ENCODE data around the gene CNTNAP2. TPM values are rescaled to one million over a fixed set of nuclear protein-coding genes. Genes with fewer than 3 reads are reported as not detected.

Gene CNTNAP2
- total RNA-seq, 1 experiment from 2014 or later = 64.5 TPM

DNA sequence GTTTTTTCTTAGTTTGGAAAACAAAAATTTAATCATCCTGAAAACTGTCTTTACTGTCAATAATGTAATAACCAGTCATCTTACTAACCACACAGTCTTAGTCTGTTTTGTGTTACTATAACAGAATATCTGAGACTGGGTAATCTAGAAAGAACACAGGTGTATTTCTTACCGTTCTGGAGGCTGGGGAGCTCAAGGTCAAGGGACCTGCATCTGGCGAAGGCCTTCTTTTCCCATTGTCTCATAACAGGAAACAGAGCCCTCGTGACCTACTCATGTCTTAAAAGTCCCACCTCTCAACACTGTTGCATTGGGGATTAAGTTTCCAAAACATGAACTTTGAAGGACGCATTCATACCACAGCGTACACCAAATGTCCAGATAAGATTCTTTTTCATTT lies 932.3 kb downstream of the CNTNAP2 start:
- Histone ChIP-seq H2BK15ac (ENCODE audit: low read depth, low read length) (no peak overlapping the region), H2AK5ac (ENCODE audit: insufficient read length, low read length) (no peak overlapping the region), H3K56ac (ENCODE audit: insufficient read length, low read depth, low read length) (no peak overlapping the region), H4K20me1 (ENCODE audit: control insufficient read depth, insufficient read depth, insufficient read length) (no peaks in the 10 kb centered on the region), H4K8ac (replicated peaks; ENCODE audit: insufficient read length, low read depth, low read length) (no peak overlapping the region), H3T11ph (ENCODE audit: low read length) (no peak overlapping the region), H2BK12ac (ENCODE audit: insufficient read length, low read depth, low read length) (no peak overlapping the region), H4K91ac (ENCODE audit: insufficient read length, low read depth, low read length) (no peak overlapping the region), H3K9me3 (ENCODE audit: control insufficient read depth, low read depth, low read length) (no peaks in the 10 kb centered on the region), H3K4ac (ENCODE audit: low read depth, low read length) (no peak overlapping the region), H3K14ac (ENCODE audit: insufficient read depth, low read length) (no peak overlapping the region), H3K23me2 (ENCODE audit: insufficient read length, low read depth, low read length, poor library complexity, severe bottlenecking) (no peaks in the 10 kb centered on the region), H3K4me1 (ENCODE audit: insufficient read depth, low read length) (no peaks in the 10 kb centered on the region; the same call in 1 of the 2 replicates), H3K27me3 (ENCODE audit: insufficient read depth, low read length) (no peaks in the 10 kb centered on the region), H3K79me2 (ENCODE audit: insufficient read depth, low read length) (no peaks in the 10 kb centered on the region), H3K23ac (ENCODE audit: insufficient read length, low read depth, low read length) (no peak overlapping the region), H3K27ac (ENCODE audit: insufficient read length, low read depth, low read length) (no peak overlapping the region), H3K4me2 (ENCODE audit: insufficient read depth, insufficient read length, low read length) (no peak overlapping the region), H2BK120ac (ENCODE audit: low read depth, low read length, poor library complexity, severe bottlenecking) (no peak overlapping the region), H3K79me1 (ENCODE audit: insufficient read depth, low read depth, low read length, poor library complexity, severe bottlenecking) (no peaks in the 10 kb centered on the region), H3K18ac (ENCODE audit: insufficient read length, low read depth, low read length) (no peak overlapping the region), H2BK5ac (ENCODE audit: insufficient read length, low read length) (no peak overlapping the region), H3K9ac (ENCODE audit: extremely low read depth, insufficient read length, low read length) (no peak overlapping the region), H2BK20ac (ENCODE audit: low read depth, low read length, poor library complexity, severe bottlenecking) (no peak overlapping the region), H4K5ac (ENCODE audit: insufficient read length, low read depth, low read length) (no peak overlapping the region), H2AFZ (ENCODE audit: low read length) (no peak overlapping the region)
- H3K4me3 Mint-ChIP-seq = no peak overlapping the region
- DNase-seq = no peak
- H3K4me1 Mint-ChIP-seq = peaks cover 1 to 2% of the 10 kb centered on the region in 2 experiments
- no peak for TF ChIP-seq CTCF (conservative IDR thresholded peaks at IDR 0.05)
- H3K36me3 Mint-ChIP-seq (ENCODE audit: insufficient read depth in 1 of 3, low read depth in 3 of 3) = peaks cover 0 to 1% (median 0%) of the 10 kb centered on the region in 3 experiments; a peak in 2 of 7 replicates
- H3K27ac Mint-ChIP-seq = no peak overlapping the region
- H3K27me3 Mint-ChIP-seq (ENCODE audit: low read depth) = no peaks in the 10 kb centered on the region
- peaks cover 2 to 3% of the 10 kb centered on the region in 2 experiments; a peak in 3 of 5 replicates for H3K9me3 Mint-ChIP-seq
- no CpG with 5 or more reads among the region's 5 CpGs for WGBS (ENCODE audit: extremely low coverage, insufficient read length, low lambda C conversion rate)
